Thyroid gland (tissue), 4 donors: Measurements from ENCODE around the gene CXCL12. TPM values are rescaled to one million over a fixed set of nuclear protein-coding genes. Genes with fewer than 3 reads are reported as not detected.

Experiments
- DNase-seq, 2 donors: peaks; one replicate each; pipeline ENCODE4 v3.0.0-alpha.2; 2019
- H3K27ac ChIP-seq, 3 donors: fragments of 200-600 bp; sonication (generic); 1 replicate in 2 of 3; 2 replicates in 1 of 3; pipeline ENCODE4 v1.5.1; 2016 to 2019; ENCODE audit warnings: mild to moderate bottlenecking in 1 of 3, moderate library complexity in 1 of 3
- H3K27me3 ChIP-seq: fragments of 200-600 bp; sonication (generic); one replicate; pipeline ENCODE4 v1.5.1; 2019
- H3K36me3 ChIP-seq, 2 donors: fragments of 200-600 bp; sonication (generic); one replicate each; pipeline ENCODE4 v1.5.1; 2016 to 2019
- H3K4me1 ChIP-seq, 2 donors: fragments of 200-600 bp; sonication (generic); one replicate each; pipeline ENCODE4 v1.5.1; 2017 to 2019
- H3K4me3 ChIP-seq, 3 donors: fragments of 200-600 bp; sonication (generic); replicated peaks in 1 of 3; 1 replicate in 2 of 3; 2 replicates in 1 of 3; pipeline ENCODE4 v1.5.1; 2016; ENCODE audit warnings: mild to moderate bottlenecking in 1 of 3
- H3K9me3 ChIP-seq: fragments of 200-600 bp; sonication (generic); one replicate; pipeline ENCODE4 v1.5.1; 2017
- POLR2A ChIP-seq, 2 donors: fragments of 450-650 bp; IDR thresholded peaks; one replicate each; pipeline ENCODE4 v1.6.1; 2017; ENCODE audit warnings: antibody characterized with exemption in 2 of 2, mild to moderate bottlenecking in 2 of 2, moderate library complexity in 1 of 2
- WGBS, 2 donors: methylation state at CpG; one replicate each; pipeline ENCODE4 v1.1.5; 2017; 5-methylcytosine and 5-hydroxymethylcytosine counted together
- intact Hi-C: fragments of 100-400 bp; cut with DNase I; formaldehyde crosslinking; loops from one replicate; pipeline ENCODE4 v1.15.1; 2023
- total RNA-seq, 4 donors: library from RNA; depleted of rRNA; stranded (reverse); fragments of >200 nt; gene quantifications; one replicate each; pipeline ENCODE4 v1.2.3, GENCODE V29; 2016
- TF ChIP-seq, protein P1 (sequence below), 6 experiments: fragments of 200-600 bp in 3 of 6; fragments of 450-650 bp in 3 of 6; sonication (generic) in 3 of 6; IDR thresholded peaks; one replicate each; pipeline ENCODE4 v1.5.1; 2016 to 2019; ENCODE audit warnings: antibody characterized with exemption in 6 of 6, mild to moderate bottlenecking in 2 of 6, inconsistent platforms in 1 of 6, moderate library complexity in 1 of 6

CXCL12 gene
- total RNA-seq, 4 donors from 2014 or later: 32.4 to 88.0 (median 47.6) TPM

DNA sequence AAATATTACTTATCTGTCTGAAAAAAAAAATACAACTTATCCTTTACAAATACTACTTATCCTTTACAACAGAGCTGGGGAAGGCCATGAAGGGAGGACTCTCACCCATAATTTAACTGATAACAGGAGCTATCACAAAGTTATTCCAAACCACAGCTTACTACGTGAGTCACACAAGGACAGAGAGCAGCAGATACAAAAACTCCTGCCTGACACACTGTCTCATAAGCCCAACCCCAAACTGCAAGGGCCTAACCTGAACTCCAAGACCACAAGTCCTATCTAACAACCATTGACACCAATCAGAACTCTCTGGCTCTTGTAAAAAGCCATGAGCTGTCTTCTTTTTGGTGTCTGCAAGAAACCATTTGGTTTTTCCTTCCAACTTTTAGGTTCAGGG lies 28.5 kb upstream of the CXCL12 start:
- H3K27ac ChIP-seq: no peak overlapping the region
- H3K9me3 ChIP-seq: no peaks in the 10 kb centered on the region
- TF ChIP-seq, protein P1, sequence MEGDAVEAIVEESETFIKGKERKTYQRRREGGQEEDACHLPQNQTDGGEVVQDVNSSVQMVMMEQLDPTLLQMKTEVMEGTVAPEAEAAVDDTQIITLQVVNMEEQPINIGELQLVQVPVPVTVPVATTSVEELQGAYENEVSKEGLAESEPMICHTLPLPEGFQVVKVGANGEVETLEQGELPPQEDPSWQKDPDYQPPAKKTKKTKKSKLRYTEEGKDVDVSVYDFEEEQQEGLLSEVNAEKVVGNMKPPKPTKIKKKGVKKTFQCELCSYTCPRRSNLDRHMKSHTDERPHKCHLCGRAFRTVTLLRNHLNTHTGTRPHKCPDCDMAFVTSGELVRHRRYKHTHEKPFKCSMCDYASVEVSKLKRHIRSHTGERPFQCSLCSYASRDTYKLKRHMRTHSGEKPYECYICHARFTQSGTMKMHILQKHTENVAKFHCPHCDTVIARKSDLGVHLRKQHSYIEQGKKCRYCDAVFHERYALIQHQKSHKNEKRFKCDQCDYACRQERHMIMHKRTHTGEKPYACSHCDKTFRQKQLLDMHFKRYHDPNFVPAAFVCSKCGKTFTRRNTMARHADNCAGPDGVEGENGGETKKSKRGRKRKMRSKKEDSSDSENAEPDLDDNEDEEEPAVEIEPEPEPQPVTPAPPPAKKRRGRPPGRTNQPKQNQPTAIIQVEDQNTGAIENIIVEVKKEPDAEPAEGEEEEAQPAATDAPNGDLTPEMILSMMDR (IDR thresholded peaks at IDR 0.05): no peak
- TF ChIP-seq POLR2A (IDR thresholded peaks at IDR 0.05): no peak
- DNase-seq: no peak
- intact Hi-C loops: no loop called here
- WGBS, 2 donors: 80 to 89% methylated on average over 1 of the region's 1 CpG
- no peaks in the 10 kb centered on the region for H3K27me3 ChIP-seq
- H3K36me3 ChIP-seq: no peaks in the 10 kb centered on the region
- no peak overlapping the region for H3K4me3 ChIP-seq
- no peaks in the 10 kb centered on the region for H3K4me1 ChIP-seq

GRCh38 chr10:44411251-44411650 lies 26.4 kb upstream of the CXCL12 start:
- H3K36me3 ChIP-seq: no peaks in the 10 kb centered on the region
- no peak for DNase-seq
- intact Hi-C loops: no loop called here
- 47 to 73% methylated on average over 5 of the region's 5 CpGs for WGBS, 2 donors
- no peaks in the 10 kb centered on the region for H3K9me3 ChIP-seq
- no peak overlapping the region for H3K4me3 ChIP-seq
- no peaks in the 10 kb centered on the region for H3K4me1 ChIP-seq
- TF ChIP-seq POLR2A (IDR thresholded peaks at IDR 0.05): no peak
- TF ChIP-seq, protein P1 (IDR thresholded peaks at IDR 0.05): no peak
- H3K27ac ChIP-seq: no peak overlapping the region
- H3K27me3 ChIP-seq: no peaks in the 10 kb centered on the region

GRCh38 chr10:44404741-44405437 lies 20.0 kb upstream of the CXCL12 start:
- H3K4me1 ChIP-seq: no peaks in the 10 kb centered on the region
- H3K9me3 ChIP-seq: no peaks in the 10 kb centered on the region
- intact Hi-C loops: no loop called here
- H3K4me3 ChIP-seq: no peak overlapping the region
- no peaks in the 10 kb centered on the region for H3K36me3 ChIP-seq
- no peak overlapping the region for H3K27ac ChIP-seq
- DNase-seq: no peak
- WGBS, 2 donors: 93 to 97% methylated on average over 2 of the region's 2 CpGs
- H3K27me3 ChIP-seq: no peaks in the 10 kb centered on the region
- TF ChIP-seq, protein P1 (IDR thresholded peaks at IDR 0.05): no peak
- TF ChIP-seq POLR2A (IDR thresholded peaks at IDR 0.05): no peak

GRCh38 chr10:44402465-44403195 lies 17.7 kb upstream of the CXCL12 start:
- WGBS, 2 donors: 73 to 78% methylated on average over 6 of the region's 6 CpGs
- Histone ChIP-seq H3K27me3 (no peaks in the 10 kb centered on the region), H3K4me3 (no peak overlapping the region), H3K4me1 (no peaks in the 10 kb centered on the region), H3K9me3 (no peaks in the 10 kb centered on the region), H3K27ac (no peak overlapping the region), H3K36me3 (no peaks in the 10 kb centered on the region)
- DNase-seq: no peak
- TF ChIP-seq, protein P1 (IDR thresholded peaks at IDR 0.05): no peak
- TF ChIP-seq POLR2A (IDR thresholded peaks at IDR 0.05): no peak
- intact Hi-C loops: no loop called here

- Histone ChIP-seq H3K27me3 (no peaks in the 10 kb centered on the region), H3K4me3 (no peak overlapping the region), H3K36me3 (no peaks in the 10 kb centered on the region), H3K9me3 (no peaks in the 10 kb centered on the region), H3K4me1 (peaks cover 0 to 6% of the 10 kb centered on the region in 2 donors), H3K27ac (no peak overlapping the region)
- WGBS, 2 donors: 54 to 66% methylated on average over 4 of the region's 4 CpGs
- intact Hi-C loops: no loop called here
- TF ChIP-seq, protein P1 (IDR thresholded peaks at IDR 0.05): no peak
- TF ChIP-seq POLR2A (IDR thresholded peaks at IDR 0.05): no peak
- DNase-seq: no peak
These were observed 15.6 kb upstream of the CXCL12 start for GRCh38 chr10:44400541-44400940.
